Hematopoietic multipotent progenitor cell treated with erythropoietin and hydrocortisone succinate and interleukin-3 and kit ligand, for 4 days (in vitro differentiated cells): ENCODE data around the gene GRIA1.

Source experiments
- DNase-seq: peaks from one replicate; pipeline ENCODE4 v3.0.0-alpha.2; 2015

The GRIA1 gene

DNA sequence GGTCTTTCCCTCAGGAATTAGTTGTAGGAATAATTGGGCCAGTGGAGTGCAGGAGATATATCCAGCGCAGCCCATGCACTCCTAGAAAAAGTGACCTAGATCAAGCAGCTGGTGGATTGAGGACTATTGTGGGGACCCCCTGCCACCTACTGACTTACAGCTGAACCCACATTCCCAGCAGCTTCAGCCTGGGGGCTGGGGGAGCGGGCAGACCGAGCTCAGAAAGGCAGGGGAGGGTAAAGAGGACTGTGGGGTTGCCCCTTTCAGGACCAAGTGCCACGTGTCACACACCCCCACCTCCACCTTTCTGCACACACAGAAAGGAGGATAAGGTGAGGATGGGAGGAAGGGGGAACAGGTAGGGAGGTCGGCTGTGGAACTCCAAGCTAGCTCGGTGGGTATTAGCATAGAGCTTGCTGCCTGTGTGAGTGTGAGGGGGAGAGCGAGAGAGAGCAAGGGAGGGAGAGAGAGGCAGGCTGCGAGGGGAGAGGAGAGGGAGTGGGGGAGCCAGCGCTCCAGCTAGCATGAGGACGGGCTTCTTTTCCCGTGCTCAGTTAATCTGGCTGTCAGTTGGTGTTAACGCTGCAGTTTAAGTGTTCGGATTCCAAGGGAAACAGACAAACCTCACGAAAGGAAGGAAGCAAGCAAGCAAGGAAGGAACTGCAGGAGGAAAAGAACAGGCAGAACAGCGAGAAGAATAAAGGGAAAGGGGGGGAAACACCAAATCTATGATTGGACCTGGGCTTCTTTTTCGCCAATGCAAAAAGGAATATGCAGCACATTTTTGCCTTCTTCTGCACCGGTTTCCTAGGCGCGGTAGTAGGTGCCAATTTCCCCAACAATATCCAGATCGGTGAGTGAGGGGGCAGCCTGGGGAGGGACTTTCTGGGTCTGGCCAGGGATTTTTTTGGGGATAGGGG, at the start of gene GRIA1:
GRIA1 (plus strand) TSS at position 553 of the 920 bp plus-strand sequence.
- DNase-seq, result no peak

GRCh38 chr5:153445875-153446579, 44.4 kb upstream of the GRIA1 start:
- no peak for DNase-seq

- DNase-seq, result no peak
Observed at GRCh38 chr5:153447534-153447933, 42.9 kb upstream of the GRIA1 start.

GRCh38 chr5:153456354-153456753, 34.1 kb upstream of the GRIA1 start:
- DNase-seq, result no peak

DNA sequence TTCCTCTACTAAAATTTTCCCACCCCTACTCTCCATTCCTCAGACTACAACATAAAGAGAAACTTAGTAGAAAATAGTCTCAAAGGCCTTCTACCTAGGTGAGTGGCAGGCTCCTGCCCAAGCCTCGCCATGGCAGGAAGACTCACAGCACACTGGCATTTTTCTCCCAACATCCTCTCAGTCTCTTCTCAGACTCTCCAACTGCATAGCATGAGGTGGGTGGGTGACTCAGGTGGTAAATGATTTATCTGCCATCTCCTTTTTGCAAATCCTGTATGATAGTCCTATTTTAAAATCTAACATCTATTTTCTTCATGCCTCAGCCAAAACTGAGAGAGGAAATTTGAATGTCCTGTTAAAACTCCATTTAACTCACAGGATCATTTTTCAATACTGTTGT, 33.5 kb upstream of the GRIA1 start:
- DNase-seq, result no peak

- DNase-seq, result no peak
Observed at GRCh38 chr5:153458268-153458667, 32.2 kb upstream of the GRIA1 start.

DNA sequence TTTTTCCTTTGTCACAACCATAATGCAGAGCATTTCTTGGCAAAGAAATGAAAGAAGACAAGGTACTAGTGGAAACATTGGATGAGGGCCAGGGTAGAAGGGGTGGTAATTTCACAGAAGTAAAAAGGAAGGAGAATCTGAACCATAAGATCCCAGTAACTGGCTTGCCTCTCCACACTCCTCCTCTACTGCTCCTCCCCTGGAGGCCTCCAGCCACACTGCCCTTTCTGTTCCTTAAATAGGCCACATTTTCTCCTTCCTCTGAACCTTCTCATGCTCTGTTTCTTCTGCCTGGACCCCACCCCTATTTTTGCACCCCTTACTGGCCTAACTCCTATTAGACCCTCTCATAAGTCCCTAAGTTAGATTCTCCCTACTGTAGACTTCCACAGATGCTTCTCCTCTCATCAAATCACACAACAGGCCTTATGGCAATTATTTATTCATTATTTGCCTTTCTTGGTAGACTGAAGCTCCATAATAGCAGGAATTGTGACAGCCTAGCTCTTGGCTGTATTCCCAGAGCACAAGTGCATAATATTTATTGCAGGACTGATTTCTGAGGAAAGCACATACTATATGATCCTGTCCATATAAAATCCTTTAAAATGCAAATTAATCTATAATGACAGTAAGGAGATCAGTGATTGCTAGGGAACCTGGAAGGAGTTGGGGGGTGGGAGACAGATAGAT, 31.3 kb upstream of the GRIA1 start:
- no peak for DNase-seq

- DNase-seq, result no peak
Observed at GRCh38 chr5:153460421-153460820, 30.0 kb upstream of the GRIA1 start.

DNA sequence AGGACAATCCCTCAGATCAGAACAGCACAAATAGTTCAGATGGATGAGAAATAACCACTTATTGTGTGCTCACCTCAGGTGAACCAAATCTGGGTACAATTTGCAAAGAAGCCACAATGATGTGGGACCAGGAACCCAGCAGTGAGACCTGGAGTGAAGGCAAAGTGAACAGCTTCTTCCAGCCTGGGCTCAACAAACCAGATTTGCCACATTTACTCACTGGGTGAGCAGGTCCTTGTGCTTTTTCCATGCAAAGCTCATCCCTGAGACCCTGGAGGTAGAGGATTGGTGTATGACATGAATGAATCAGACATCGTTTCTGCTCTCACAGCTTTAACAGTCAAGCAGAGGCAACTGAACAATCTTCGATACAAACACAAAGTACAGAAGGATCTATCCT, 29.1 kb upstream of the GRIA1 start:
- DNase-seq, result no peak

DNA sequence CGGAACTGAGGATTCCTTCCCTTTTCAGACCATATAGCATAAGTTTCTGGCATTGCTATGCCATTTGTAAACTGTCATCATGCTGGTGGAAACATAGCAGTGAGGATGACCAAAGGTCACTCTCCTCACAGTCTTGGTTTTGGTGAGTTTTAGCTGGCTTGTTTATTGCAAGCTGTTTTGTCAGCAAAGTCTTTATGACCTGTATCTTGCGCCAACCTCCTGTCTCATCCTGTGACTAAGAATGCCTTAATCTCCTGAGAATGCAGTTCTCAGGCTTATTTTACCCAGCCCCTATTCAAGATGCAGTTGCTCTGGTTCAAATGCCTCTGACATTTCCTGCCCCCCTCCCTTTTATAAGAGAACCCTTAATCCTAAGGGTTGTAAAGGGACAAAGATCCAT, 26.7 kb upstream of the GRIA1 start:
- DNase-seq, result no peak

DNA sequence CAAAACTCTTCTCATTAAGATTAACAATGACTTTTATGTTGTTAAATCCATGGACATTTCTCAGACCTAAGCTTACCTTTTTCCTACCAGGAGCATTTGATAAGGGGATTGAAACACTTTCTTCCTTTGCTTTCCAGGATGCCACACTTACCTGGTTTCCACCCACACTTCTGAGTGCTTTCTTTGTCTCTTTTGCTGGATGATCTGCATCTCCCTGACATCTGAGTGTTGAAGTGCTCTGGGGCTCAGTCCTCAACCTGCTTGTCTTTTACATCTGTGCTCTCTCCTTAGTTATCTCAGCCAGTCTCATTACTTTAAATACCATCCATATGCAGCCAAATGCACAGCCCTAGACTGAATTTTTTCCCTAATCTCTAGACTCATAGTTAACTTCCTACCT, 22.9 kb upstream of the GRIA1 start:
- DNase-seq, result no peak

DNA sequence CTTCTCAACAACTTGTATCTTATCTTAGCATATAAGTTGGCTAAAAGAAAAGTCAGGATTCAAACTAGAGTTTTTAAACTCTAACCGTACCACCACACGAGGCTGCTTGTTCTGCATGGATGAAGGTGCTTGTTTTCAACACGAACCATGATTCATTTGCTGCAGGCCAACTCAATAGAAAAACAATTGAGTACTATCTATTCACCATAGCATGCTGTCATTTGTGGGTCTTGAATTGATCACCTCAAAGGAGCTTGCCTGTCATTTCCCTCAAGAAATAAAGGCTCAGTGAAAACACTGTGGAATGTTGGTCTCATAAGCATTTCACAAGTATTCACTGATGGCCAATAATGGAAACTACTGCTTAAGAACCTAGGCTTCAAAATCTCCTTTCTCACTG, 21.0 kb upstream of the GRIA1 start:
- DNase-seq, result no peak

- no peak for DNase-seq
Observed at GRCh38 chr5:153470736-153471135, 19.7 kb upstream of the GRIA1 start.

GRCh38 chr5:153476767-153477166, 13.7 kb upstream of the GRIA1 start:
- DNase-seq, result no peak

DNA sequence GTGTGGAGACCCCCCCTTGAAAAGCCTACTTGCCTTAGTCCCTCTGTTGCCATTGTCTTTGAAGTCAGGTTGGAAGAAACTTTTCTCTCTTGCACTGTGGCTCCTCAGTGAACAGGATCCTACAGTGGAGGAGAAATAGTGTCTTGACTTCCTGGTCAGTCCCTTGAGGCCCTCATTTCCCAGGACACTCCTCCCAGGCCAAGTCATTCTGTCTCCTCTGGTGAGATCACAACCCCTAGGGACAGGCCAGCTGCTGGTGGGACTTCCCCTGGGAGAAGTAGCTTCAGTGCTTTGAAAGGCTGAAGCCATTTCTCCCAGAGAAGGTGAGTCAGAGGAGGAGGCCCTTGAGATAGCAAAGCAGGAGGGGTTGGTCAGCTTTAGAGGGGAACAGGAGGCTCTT, 10.1 kb upstream of the GRIA1 start:
- DNase-seq, result no peak

GRCh38 chr5:153483482-153483881, 7.0 kb upstream of the GRIA1 start:
- no peak for DNase-seq

- DNase-seq, result no peak
Observed at GRCh38 chr5:153485641-153486040, 4.8 kb upstream of the GRIA1 start.

DNA sequence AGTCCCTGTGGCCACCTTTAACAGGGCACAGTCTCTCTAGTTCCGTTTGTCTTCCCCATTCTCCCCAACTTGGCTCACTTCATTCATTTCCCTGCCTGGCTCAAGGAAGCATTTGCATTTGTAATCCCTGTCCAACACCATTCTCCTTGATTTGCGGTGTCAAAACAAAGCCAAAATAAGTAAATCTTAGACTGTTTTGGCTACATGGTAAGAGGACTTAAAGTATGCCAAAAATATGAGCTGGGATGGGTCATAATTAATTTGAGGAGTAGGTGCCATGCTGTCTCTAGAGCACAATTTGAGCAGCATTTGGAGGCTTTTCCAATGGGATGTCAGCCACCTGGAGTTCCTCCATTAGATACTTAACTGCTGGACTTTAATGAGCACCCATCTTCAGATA, 3.7 kb upstream of the GRIA1 start:
- DNase-seq, result no peak

- no peak for DNase-seq
Observed at GRCh38 chr5:153489611-153490010, 859 bp upstream of the GRIA1 start.

GRCh38 chr5:153491038-153491744, 721 bp downstream of the GRIA1 start:
- no peak for DNase-seq

DNA sequence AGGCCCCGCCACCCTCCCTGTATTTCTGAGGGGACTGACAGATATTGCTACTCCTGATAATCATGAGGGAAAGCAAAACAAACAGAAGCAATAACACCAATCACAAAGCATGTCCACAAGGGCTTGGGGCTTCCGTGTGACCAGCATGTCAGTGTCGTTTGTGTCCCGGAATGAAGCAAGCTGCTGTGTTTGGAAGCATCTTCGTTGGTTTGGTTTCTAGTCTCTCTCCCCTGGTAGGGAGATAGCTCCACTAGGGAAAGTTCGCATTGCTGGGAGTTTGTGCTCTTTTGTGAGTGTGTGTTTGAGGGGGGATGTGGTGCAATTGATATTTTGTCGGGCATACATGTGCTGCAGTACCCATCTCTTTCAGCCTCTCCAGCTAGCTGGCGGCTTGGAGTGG, 1.4 kb downstream of the GRIA1 start:
- no peak for DNase-seq

DNA sequence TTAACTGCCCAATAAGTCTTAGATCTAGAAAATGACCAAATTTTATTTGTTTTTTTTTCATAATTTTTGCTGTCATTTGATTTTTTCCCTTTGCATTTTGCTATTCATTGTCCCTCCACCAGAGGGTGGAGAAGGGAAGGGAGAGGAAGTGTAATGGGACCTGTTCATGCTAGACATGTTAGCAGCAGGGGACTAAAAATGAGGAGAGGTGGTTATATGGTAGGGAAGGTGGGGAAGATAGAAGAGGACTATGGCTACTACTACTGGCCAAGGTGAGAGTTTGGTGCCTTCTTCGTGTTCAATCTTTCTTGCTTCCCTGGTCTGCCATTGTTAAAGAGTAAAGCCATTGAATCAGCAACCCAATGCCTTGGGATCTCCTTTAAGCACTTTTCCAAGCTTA, 6.4 kb downstream of the GRIA1 start:
- peak; percentile 52 for DNase-seq

DNA sequence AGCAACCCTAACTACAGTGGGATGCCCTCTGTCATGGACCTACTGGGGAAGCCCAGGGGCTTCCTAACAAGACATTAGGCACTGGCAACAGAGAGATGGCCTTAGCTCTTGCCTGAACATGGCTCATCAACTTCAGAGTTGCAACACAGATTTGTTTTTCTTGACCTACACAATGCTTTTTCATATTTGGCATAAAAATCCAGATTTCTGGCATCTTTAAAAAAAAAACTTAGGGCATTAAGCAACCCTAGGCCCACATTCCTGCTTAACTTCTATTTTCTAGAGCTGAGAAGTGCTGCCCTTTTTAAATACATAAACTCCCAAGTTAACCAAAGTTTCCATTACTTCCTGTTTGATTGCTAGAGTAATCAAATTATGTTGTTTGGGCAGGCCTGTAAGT, 8.0 kb downstream of the GRIA1 start:
- DNase-seq, result no peak
